Stomach (tissue), 4 donors: ENCODE results near the gene SRF.

Experiments used
- CTCF ChIP-seq, 7 experiments: fragments of 450-650 bp in 4 of 7; fragments of 200-600 bp in 3 of 7; sonication (generic) in 3 of 7; IDR thresholded peaks; one replicate each; pipeline ENCODE4 v1.5.1; 2016 to 2019; ENCODE audit warnings: antibody characterized with exemption in 7 of 7, control low read depth in 2 of 7, mild to moderate bottlenecking in 1 of 7
- POLR2A ChIP-seq, 4 donors: fragments of 450-650 bp; IDR thresholded peaks; one replicate each; pipeline ENCODE4 v1.6.1; 2016; ENCODE audit warnings: antibody characterized with exemption in 4 of 4, control low read depth in 2 of 4, mild to moderate bottlenecking in 1 of 4, moderate library complexity in 1 of 4

- TF ChIP-seq POLR2A (IDR thresholded peaks at IDR 0.05) (no peak), CTCF (IDR thresholded peaks at IDR 0.05) (no peak)
Observed at GRCh38 chr6:43141644-43142043, 29.4 kb upstream of the SRF start.
